ENCODE data around the gene RASA3.

The RASA3 gene

GRCh38 chr13:113935001-113935844 lies 197.2 kb downstream of the RASA3 start:
- no peak for DNase-seq (ENCODE audit: low read depth)

DNA sequence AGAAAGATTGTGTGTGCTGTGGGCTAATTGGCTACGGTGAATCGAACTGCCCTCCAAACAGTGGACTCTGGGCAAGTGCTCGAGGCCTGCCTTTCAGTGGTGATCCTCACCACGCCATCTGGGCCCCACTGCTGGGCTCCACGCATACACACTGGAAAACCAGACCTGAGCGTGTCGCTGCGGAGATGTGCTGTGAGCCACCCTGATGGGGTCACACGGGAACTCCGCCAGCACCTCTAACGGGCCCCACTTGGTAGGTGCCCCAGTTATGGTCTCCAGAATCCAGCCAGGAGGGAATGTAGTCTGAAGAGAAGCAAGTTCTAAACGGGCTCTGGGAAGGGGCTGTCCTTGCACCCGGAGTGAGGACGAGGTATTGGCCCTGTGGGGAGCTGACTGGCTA lies 197.8 kb downstream of the RASA3 start:
- no peak for DNase-seq (ENCODE audit: low read depth)

DNA sequence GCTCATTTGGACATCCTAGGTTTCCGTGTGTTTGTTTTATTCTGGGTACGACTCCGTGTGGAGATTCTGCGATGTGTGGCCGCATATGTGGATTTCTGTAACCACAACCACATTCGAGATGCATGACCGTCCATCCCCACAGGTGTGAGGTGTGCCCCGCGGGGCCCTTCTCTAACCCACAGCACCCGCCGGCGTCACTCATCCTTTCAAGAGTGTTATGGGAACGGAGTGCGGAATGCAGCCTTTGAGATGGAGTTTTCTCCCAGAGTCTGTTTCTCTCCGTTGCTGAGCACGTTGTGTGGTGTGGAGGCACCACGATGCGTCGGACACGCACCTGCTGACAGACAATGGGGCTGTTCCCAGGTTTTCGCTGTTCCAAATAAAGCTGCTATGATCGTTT lies 198.5 kb downstream of the RASA3 start:
- DNase-seq (ENCODE audit: low read depth) = no peak

GRCh38 chr13:113931841-113932459 lies 200.5 kb downstream of the RASA3 start:
- DNase-seq (ENCODE audit: low read depth) = no peak

- no peak for DNase-seq (ENCODE audit: low read depth)
These were observed 201.5 kb downstream of the RASA3 start for GRCh38 chr13:113930671-113931637.

DNA sequence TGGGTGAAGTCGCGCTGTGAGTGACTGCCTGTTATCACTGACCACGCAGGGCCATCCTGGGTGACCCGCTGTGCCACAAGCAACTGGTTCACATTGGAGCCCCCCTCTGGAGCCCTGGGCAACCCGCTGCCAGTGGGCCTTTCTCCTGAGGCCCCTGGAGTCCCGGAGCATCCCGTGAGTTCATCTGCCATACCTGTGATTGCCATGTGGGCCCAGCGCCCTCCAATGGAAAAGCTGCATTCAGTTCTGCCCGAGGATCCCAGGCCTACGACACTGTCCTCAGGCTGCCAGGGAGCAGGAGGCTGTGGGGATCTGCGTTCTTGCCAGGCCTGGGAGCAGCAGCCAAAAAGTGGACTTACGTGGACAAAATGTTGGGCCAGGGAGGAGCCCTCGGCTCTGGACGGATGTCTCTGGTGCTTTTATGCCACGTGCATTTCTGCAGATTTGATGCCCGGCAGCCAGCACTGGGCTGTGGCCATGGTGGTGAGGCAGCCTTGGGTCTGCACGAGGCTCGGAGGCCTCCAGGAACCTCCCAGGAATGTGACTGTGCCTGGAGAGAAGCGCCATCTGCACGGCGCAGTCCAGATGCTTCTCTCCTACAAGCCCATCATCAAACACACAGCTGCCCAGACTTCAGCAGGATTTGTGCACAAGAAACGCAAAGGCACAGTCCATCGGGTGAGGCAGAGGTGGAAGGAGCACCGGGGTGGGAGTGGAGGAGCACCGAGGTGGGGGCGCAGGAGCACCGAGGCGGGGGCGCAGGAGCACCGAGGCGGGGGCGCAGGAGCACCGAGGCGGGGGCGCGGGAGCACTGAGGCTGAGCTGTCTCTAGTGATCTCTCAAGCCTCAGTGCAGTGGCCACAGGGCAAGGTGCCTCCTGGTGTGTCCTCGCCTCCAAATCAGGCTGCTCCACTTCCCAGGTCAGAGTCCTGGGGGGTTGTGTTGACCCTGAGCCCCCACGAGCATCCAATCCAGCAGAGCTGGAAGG lies 202.5 kb downstream of the RASA3 start:
- no peak for DNase-seq (ENCODE audit: low read depth)

GRCh38 chr13:113928685-113929627 lies 203.5 kb downstream of the RASA3 start:
- no peak for DNase-seq (ENCODE audit: low read depth)

Data from non-pigmented ciliary epithelial cell (primary cell).